NCI-H2227 (cell line): ENCODE measurements around the gene CELSR3.
A peak's percentile ranks its signal among the peaks of the same experiment; 100 is the strongest.

Experiments used
- DNase-seq: peaks from one replicate; lab custom pipeline; 2025; ENCODE audit not compliant: unreplicated experiment; lab: John Stamatoyannopoulos, UW

CELSR3 gene

GRCh38 chr3:48634661-48635221, 27.9 kb downstream of the CELSR3 start:
- DNase-seq, result peak; percentile 55

- no peak for DNase-seq
Measured at GRCh38 chr3:48633743-48634142, 28.9 kb downstream of the CELSR3 start.

- DNase-seq, result no peak
Measured at GRCh38 chr3:48633256-48633655, 29.4 kb downstream of the CELSR3 start.

- no peak for DNase-seq
Measured at GRCh38 chr3:48631516-48632448, 30.9 kb downstream of the CELSR3 start.

GRCh38 chr3:48630833-48631232, 31.9 kb downstream of the CELSR3 start:
- no peak for DNase-seq

- DNase-seq, result no peak
Measured at GRCh38 chr3:48630407-48630806, 32.3 kb downstream of the CELSR3 start.

GRCh38 chr3:48629894-48630293, 32.8 kb downstream of the CELSR3 start:
- DNase-seq, result no peak

- no peak for DNase-seq
Measured at GRCh38 chr3:48628277-48629017, 34.2 kb downstream of the CELSR3 start.

- no peak for DNase-seq
Measured at GRCh38 chr3:48625600-48625999, 37.1 kb downstream of the CELSR3 start.

- no peak for DNase-seq
Measured at GRCh38 chr3:48624767-48625166, 37.9 kb downstream of the CELSR3 start.

- DNase-seq, result no peak
Measured at GRCh38 chr3:48623851-48624547, 38.7 kb downstream of the CELSR3 start.

GRCh38 chr3:48621461-48621869, 41.2 kb downstream of the CELSR3 start, which contains the start of gene TMEM89:
TSS of gene TMEM89 (minus strand) at chr3:48621769. CDS start at chr3:48621756, 13 bp downstream.
- no peak for DNase-seq

GRCh38 chr3:48619541-48620524, 42.9 kb downstream of the CELSR3 start:
- no peak for DNase-seq

- DNase-seq, result no peak
Measured at GRCh38 chr3:48617559-48617958, 45.1 kb downstream of the CELSR3 start.

- no peak for DNase-seq
Measured at GRCh38 chr3:48614044-48614443, 48.6 kb downstream of the CELSR3 start.

GRCh38 chr3:48612309-48612708, 50.4 kb downstream of the CELSR3 start:
- DNase-seq, result no peak

GRCh38 chr3:48609088-48610005, 53.3 kb downstream of the CELSR3 start, which contains the start of gene UQCRC1:
TSS of gene UQCRC1 (minus strand) at chr3:48609646. CDS start at chr3:48609620, 26 bp downstream.
- DNase-seq, result peak; percentile 93

- DNase-seq, result peak; percentile 5
Measured at GRCh38 chr3:48607519-48607918, 55.2 kb downstream of the CELSR3 start.

- DNase-seq, result no peak
Measured at GRCh38 chr3:48601622-48601994, 61.1 kb downstream of the CELSR3 start.
